Measurements from ENCODE around the gene PRDM16.

- TF ChIP-seq RFX5 (IDR thresholded peaks at IDR 0.05; ENCODE audit: low read depth, low read length) (no peak), RAD21 (IDR thresholded peaks at IDR 0.05; ENCODE audit: low read length) (no peak)
Observed at GRCh38 chr1:3145532-3146325, 76.7 kb downstream of the PRDM16 start.
